ENCODE measurements around the gene KCTD11. TPM values are rescaled to one million over a fixed set of nuclear protein-coding genes. Genes with fewer than 3 reads are reported as not detected.

Gene KCTD11
- total and polyA plus RNA-seq, 2 experiments from 2014 or later: 2.2 to 7.7 TPM

DNA sequence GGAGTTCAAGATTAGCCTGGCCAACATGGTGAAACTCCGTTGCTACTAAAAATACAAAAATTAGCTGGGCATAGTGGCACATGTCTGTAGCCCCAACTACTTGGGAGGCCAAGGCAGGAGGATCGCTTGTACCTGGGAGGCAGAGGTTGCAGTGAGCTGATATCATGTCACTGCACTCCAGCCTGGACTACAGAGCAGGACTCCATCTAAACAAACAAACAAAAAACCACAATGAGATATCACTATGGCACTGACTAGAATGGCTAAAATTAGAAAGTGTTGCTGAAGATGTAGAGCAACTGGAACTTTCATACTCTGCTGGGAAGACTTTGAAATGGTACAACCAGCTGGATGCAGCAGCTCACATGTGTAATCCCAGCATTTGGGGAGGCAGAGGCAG is 22.4 kb downstream of the KCTD11 start:
- H3K4me2 ChIP-seq: no peak overlapping the region
- ATAC-seq (no peak), DNase-seq (ENCODE audit: low spot score) (no peak)
- Mint-ChIP-seq H3K4me1 (peaks cover 5% of the 10 kb centered on the region; the same call in 2 of the 3 replicates), H3K27ac (no peak overlapping the region), H3K36me3 (ENCODE audit: low read depth) (peaks cover 3% of the 10 kb centered on the region; the same call in 1 of the 3 replicates), H3K27me3 (ENCODE audit: insufficient read depth, low read depth, poor library complexity) (peaks cover 4% of the 10 kb centered on the region), H3K4me3 (no peak overlapping the region), H3K9me3 (peaks cover 12% of the 10 kb centered on the region)
- H3K4me1 ChIP-seq (ENCODE audit: insufficient read depth): peaks cover 2% of the 10 kb centered on the region; the same call in 1 of the 2 replicates
- H3K27me3 ChIP-seq (ENCODE audit: insufficient read depth): peaks cover 4% of the 10 kb centered on the region
- H3K9me2 ChIP-seq (ENCODE audit: insufficient read depth): no peaks in the 10 kb centered on the region
- no peaks in the 10 kb centered on the region for H3K36me3 ChIP-seq (ENCODE audit: insufficient read depth)
- no peak overlapping the region for H3K4me3 ChIP-seq
- no peak overlapping the region for H2AFZ ChIP-seq
- 0 out of 2 replicates have a peak, but pooled peaks cover 3% of the 10 kb centered on the region for H3F3A ChIP-seq (replicated peaks; ENCODE audit: low read depth)
- no peak overlapping the region for H3K27ac ChIP-seq (ENCODE audit: low read depth)
- H4K20me1 ChIP-seq (replicated peaks; ENCODE audit: insufficient read depth): no peaks in the 10 kb centered on the region
- H3K79me2 ChIP-seq (replicated peaks; ENCODE audit: insufficient read depth): no peaks in the 10 kb centered on the region
- TF ChIP-seq, protein P1, sequence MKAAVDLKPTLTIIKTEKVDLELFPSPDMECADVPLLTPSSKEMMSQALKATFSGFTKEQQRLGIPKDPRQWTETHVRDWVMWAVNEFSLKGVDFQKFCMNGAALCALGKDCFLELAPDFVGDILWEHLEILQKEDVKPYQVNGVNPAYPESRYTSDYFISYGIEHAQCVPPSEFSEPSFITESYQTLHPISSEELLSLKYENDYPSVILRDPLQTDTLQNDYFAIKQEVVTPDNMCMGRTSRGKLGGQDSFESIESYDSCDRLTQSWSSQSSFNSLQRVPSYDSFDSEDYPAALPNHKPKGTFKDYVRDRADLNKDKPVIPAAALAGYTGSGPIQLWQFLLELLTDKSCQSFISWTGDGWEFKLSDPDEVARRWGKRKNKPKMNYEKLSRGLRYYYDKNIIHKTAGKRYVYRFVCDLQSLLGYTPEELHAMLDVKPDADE (IDR thresholded peaks at IDR 0.05): no peak
- TF ChIP-seq CTCF (conservative IDR thresholded peaks at IDR 0.05; ENCODE audit: low read depth in 2 of 2) (no peak), JUNB (IDR thresholded peaks at IDR 0.05; ENCODE audit: unreplicated experiment) (no peak), EZH2phosphoT487 (IDR thresholded peaks at IDR 0.05; ENCODE audit: unreplicated experiment) (no peak), ZNF331 (CRISPR knock-in tag; IDR thresholded peaks at IDR 0.05; ENCODE audit: low read depth) (no peak), NANOG (IDR thresholded peaks at IDR 0.05; ENCODE audit: borderline replicate concordance) (no peak), EZH2 (IDR thresholded peaks at IDR 0.05; ENCODE audit: low read depth, unreplicated experiment) (no peak), POLR2AphosphoS5 (IDR thresholded peaks at IDR 0.05; ENCODE audit: low read depth) (no peak), CREB1 (CRISPR knock-in tag; IDR thresholded peaks at IDR 0.05; ENCODE audit: low read depth) (no peak), STAT1 (IDR thresholded peaks at IDR 0.05; ENCODE audit: unreplicated experiment) (no peak), ZNF114 (CRISPR knock-in tag; IDR thresholded peaks at IDR 0.05) (no peak)
- TF ChIP-seq, protein P2, sequence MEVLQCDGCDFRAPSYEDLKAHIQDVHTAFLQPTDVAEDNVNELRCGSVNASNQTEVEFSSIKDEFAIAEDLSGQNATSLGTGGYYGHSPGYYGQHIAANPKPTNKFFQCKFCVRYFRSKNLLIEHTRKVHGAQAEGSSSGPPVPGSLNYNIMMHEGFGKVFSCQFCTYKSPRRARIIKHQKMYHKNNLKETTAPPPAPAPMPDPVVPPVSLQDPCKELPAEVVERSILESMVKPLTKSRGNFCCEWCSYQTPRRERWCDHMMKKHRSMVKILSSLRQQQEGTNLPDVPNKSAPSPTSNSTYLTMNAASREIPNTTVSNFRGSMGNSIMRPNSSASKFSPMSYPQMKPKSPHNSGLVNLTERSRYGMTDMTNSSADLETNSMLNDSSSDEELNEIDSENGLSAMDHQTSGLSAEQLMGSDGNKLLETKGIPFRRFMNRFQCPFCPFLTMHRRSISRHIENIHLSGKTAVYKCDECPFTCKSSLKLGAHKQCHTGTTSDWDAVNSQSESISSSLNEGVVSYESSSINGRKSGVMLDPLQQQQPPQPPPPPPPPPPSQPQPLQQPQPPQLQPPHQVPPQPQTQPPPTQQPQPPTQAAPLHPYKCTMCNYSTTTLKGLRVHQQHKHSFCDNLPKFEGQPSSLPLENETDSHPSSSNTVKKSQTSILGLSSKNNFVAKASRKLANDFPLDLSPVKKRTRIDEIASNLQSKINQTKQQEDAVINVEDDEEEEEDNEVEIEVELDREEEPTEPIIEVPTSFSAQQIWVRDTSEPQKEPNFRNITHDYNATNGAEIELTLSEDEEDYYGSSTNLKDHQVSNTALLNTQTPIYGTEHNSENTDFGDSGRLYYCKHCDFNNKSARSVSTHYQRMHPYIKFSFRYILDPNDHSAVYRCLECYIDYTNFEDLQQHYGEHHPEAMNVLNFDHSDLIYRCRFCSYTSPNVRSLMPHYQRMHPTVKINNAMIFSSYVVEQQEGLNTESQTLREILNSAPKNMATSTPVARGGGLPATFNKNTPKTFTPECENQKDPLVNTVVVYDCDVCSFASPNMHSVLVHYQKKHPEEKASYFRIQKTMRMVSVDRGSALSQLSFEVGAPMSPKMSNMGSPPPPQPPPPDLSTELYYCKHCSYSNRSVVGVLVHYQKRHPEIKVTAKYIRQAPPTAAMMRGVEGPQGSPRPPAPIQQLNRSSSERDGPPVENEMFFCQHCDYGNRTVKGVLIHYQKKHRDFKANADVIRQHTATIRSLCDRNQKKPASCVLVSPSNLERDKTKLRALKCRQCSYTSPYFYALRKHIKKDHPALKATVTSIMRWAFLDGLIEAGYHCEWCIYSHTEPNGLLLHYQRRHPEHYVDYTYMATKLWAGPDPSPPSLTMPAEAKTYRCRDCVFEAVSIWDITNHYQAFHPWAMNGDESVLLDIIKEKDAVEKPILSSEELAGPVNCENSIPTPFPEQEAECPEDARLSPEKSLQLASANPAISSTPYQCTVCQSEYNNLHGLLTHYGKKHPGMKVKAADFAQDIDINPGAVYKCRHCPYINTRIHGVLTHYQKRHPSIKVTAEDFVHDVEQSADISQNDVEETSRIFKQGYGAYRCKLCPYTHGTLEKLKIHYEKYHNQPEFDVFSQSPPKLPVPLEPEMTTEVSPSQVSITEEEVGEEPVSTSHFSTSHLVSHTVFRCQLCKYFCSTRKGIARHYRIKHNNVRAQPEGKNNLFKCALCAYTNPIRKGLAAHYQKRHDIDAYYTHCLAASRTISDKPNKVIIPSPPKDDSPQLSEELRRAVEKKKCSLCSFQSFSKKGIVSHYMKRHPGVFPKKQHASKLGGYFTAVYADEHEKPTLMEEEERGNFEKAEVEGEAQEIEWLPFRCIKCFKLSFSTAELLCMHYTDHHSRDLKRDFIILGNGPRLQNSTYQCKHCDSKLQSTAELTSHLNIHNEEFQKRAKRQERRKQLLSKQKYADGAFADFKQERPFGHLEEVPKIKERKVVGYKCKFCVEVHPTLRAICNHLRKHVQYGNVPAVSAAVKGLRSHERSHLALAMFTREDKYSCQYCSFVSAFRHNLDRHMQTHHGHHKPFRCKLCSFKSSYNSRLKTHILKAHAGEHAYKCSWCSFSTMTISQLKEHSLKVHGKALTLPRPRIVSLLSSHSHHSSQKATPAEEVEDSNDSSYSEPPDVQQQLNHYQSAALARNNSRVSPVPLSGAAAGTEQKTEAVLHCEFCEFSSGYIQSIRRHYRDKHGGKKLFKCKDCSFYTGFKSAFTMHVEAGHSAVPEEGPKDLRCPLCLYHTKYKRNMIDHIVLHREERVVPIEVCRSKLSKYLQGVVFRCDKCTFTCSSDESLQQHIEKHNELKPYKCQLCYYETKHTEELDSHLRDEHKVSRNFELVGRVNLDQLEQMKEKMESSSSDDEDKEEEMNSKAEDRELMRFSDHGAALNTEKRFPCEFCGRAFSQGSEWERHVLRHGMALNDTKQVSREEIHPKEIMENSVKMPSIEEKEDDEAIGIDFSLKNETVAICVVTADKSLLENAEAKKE (CRISPR knock-in tag; IDR thresholded peaks at IDR 0.05): no peak
- TF ChIP-seq, protein P3, sequence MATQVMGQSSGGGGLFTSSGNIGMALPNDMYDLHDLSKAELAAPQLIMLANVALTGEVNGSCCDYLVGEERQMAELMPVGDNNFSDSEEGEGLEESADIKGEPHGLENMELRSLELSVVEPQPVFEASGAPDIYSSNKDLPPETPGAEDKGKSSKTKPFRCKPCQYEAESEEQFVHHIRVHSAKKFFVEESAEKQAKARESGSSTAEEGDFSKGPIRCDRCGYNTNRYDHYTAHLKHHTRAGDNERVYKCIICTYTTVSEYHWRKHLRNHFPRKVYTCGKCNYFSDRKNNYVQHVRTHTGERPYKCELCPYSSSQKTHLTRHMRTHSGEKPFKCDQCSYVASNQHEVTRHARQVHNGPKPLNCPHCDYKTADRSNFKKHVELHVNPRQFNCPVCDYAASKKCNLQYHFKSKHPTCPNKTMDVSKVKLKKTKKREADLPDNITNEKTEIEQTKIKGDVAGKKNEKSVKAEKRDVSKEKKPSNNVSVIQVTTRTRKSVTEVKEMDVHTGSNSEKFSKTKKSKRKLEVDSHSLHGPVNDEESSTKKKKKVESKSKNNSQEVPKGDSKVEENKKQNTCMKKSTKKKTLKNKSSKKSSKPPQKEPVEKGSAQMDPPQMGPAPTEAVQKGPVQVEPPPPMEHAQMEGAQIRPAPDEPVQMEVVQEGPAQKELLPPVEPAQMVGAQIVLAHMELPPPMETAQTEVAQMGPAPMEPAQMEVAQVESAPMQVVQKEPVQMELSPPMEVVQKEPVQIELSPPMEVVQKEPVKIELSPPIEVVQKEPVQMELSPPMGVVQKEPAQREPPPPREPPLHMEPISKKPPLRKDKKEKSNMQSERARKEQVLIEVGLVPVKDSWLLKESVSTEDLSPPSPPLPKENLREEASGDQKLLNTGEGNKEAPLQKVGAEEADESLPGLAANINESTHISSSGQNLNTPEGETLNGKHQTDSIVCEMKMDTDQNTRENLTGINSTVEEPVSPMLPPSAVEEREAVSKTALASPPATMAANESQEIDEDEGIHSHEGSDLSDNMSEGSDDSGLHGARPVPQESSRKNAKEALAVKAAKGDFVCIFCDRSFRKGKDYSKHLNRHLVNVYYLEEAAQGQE (IDR thresholded peaks at IDR 0.05; ENCODE audit: unreplicated experiment): no peak
